ENCODE results near the gene CBX1.

CBX1 gene

DNA sequence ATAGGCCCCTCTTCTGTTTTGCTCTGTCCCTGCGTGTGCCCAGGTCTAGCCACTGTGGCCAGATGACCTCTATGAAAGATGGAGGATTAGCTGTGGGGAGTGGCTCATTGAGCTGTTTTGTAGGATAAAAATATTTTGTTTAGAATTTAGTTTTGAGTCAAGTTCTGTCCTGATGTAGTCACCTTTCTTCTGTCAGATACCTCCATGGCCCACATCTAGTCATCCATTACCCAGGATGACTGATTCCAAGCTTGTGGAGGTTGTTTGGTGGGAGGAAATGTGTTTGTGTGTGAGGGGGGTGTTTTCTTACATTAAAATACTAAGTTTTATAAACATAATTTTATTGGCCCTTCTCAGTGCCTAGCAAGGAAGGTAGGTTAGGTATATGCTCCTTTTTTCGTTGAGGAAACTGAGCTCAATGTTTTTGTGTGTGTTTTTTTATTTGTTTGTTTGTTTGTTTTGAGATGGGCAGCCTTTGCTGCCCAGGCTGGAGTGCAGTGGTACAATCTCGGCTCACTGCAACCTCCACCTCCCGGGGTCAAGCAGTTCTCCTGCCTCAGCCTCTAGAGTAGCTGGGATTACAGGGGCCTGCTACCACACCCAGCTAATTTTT, 22.6 kb upstream of the CBX1 start:
- no peak overlapping the region for H3K4me2 ChIP-seq (ENCODE audit: low read depth, low read length, poor library complexity, severe bottlenecking)
- no peaks in the 10 kb centered on the region for H3K9me2 ChIP-seq (replicated peaks; ENCODE audit: low read depth, low read length)
- H3K9me3 ChIP-seq (ENCODE audit: insufficient read depth, low read depth, low read length) = no peaks in the 10 kb centered on the region
- no peak overlapping the region for H3K9ac ChIP-seq (ENCODE audit: low read depth, low read length, poor library complexity, severe bottlenecking)
- no peak overlapping the region for H2AFZ ChIP-seq (ENCODE audit: low read length)
- no peak overlapping the region for H3K4me3 ChIP-seq (ENCODE audit: low read length, poor library complexity, severe bottlenecking)
- no peaks in the 10 kb centered on the region for H3K79me2 ChIP-seq (ENCODE audit: insufficient read depth, low read length)
- H3K4me1 ChIP-seq (ENCODE audit: insufficient read depth, low read length, poor library complexity, severe bottlenecking) = no peaks in the 10 kb centered on the region
- H3K36me3 ChIP-seq (ENCODE audit: insufficient read depth, low read length) = peaks cover 40% of the 10 kb centered on the region; the same call in 1 of the 2 replicates
- no peaks in the 10 kb centered on the region for H3K27me3 ChIP-seq (ENCODE audit: insufficient read depth, low read length, poor library complexity, severe bottlenecking)
- H4K20me1 ChIP-seq (ENCODE audit: insufficient read depth, low read length, poor library complexity, severe bottlenecking) = no peaks in the 10 kb centered on the region
- no peak for TF ChIP-seq EZH2phosphoT487 (IDR thresholded peaks at IDR 0.05; ENCODE audit: borderline replicate concordance)
- TF ChIP-seq, protein P1, sequence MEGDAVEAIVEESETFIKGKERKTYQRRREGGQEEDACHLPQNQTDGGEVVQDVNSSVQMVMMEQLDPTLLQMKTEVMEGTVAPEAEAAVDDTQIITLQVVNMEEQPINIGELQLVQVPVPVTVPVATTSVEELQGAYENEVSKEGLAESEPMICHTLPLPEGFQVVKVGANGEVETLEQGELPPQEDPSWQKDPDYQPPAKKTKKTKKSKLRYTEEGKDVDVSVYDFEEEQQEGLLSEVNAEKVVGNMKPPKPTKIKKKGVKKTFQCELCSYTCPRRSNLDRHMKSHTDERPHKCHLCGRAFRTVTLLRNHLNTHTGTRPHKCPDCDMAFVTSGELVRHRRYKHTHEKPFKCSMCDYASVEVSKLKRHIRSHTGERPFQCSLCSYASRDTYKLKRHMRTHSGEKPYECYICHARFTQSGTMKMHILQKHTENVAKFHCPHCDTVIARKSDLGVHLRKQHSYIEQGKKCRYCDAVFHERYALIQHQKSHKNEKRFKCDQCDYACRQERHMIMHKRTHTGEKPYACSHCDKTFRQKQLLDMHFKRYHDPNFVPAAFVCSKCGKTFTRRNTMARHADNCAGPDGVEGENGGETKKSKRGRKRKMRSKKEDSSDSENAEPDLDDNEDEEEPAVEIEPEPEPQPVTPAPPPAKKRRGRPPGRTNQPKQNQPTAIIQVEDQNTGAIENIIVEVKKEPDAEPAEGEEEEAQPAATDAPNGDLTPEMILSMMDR (conservative IDR thresholded peaks at IDR 0.05; ENCODE audit: low read length) = no peak
- H3F3A ChIP-seq (ENCODE audit: low read depth) = no peaks in the 10 kb centered on the region

DNA sequence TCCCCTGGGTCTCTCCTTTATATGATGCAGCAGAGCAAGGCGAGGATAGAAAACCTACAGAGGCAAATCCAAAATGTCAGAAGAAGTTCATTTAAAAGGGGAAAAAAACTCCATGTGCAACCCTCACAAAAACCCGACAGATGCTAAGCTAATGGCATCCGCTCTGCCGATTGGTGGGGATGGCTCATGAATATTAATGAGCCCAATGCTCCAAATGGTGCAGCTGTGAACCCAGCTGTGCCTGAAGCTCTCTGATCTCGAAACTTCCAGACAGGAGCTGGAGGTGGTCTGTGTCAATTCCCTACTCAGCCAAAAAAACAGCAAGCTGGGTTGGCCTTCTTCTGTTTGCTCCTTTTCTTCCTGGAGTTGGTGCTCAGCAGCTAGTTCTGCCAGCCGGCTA, 21.8 kb upstream of the CBX1 start:
- H3K36me3 ChIP-seq (ENCODE audit: insufficient read depth, low read length) = peaks cover 46% of the 10 kb centered on the region; the same call in 1 of the 2 replicates
- H3F3A ChIP-seq (ENCODE audit: low read depth) = no peaks in the 10 kb centered on the region
- TF ChIP-seq, protein P1 (conservative IDR thresholded peaks at IDR 0.05; ENCODE audit: low read length) = no peak
- no peak for TF ChIP-seq EZH2phosphoT487 (IDR thresholded peaks at IDR 0.05; ENCODE audit: borderline replicate concordance)
- H3K9ac ChIP-seq (ENCODE audit: low read depth, low read length, poor library complexity, severe bottlenecking) = no peak overlapping the region
- H3K9me2 ChIP-seq (replicated peaks; ENCODE audit: low read depth, low read length) = no peaks in the 10 kb centered on the region
- no peak overlapping the region for H3K4me3 ChIP-seq (ENCODE audit: low read length, poor library complexity, severe bottlenecking)
- no peaks in the 10 kb centered on the region for H3K9me3 ChIP-seq (ENCODE audit: insufficient read depth, low read depth, low read length)
- H3K27me3 ChIP-seq (ENCODE audit: insufficient read depth, low read length, poor library complexity, severe bottlenecking) = no peaks in the 10 kb centered on the region
- no peaks in the 10 kb centered on the region for H3K4me1 ChIP-seq (ENCODE audit: insufficient read depth, low read length, poor library complexity, severe bottlenecking)
- no peak overlapping the region for H2AFZ ChIP-seq (ENCODE audit: low read length)
- H3K79me2 ChIP-seq (ENCODE audit: insufficient read depth, low read length) = no peaks in the 10 kb centered on the region
- no peaks in the 10 kb centered on the region for H4K20me1 ChIP-seq (ENCODE audit: insufficient read depth, low read length, poor library complexity, severe bottlenecking)
- H3K4me2 ChIP-seq (ENCODE audit: low read depth, low read length, poor library complexity, severe bottlenecking) = no peak overlapping the region

DNA sequence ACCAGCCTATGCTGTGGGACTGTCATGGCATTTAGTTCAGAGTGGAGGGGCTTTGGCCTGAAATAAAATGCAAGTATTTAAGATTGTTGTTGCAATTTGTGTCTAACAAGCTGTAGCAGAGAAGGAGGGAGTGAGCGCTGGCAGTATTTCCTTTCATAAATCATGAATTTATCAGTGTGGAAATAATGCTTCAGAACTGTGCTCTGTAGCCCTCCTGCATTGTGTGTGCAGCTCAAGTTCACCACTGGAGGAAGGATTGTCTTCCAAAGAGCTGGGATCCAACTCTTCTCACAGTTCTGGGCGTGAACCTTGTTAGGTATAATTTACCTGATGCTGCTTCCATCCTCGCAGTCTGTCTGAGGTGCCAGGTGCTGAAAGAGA, 21.4 kb upstream of the CBX1 start:
- Histone ChIP-seq H2AFZ (ENCODE audit: low read length) (no peak overlapping the region), H4K20me1 (ENCODE audit: insufficient read depth, low read length, poor library complexity, severe bottlenecking) (no peaks in the 10 kb centered on the region), H3K9me2 (replicated peaks; ENCODE audit: low read depth, low read length) (no peaks in the 10 kb centered on the region), H3F3A (ENCODE audit: low read depth) (no peaks in the 10 kb centered on the region), H3K36me3 (ENCODE audit: insufficient read depth, low read length) (peaks cover 51% of the 10 kb centered on the region; the same call in 1 of the 2 replicates), H3K79me2 (ENCODE audit: insufficient read depth, low read length) (no peaks in the 10 kb centered on the region), H3K4me3 (ENCODE audit: low read length, poor library complexity, severe bottlenecking) (no peak overlapping the region), H3K27me3 (ENCODE audit: insufficient read depth, low read length, poor library complexity, severe bottlenecking) (no peaks in the 10 kb centered on the region), H3K4me1 (ENCODE audit: insufficient read depth, low read length, poor library complexity, severe bottlenecking) (no peaks in the 10 kb centered on the region), H3K9me3 (ENCODE audit: insufficient read depth, low read depth, low read length) (no peaks in the 10 kb centered on the region), H3K4me2 (ENCODE audit: low read depth, low read length, poor library complexity, severe bottlenecking) (no peak overlapping the region), H3K9ac (ENCODE audit: low read depth, low read length, poor library complexity, severe bottlenecking) (no peak overlapping the region)
- no peak for TF ChIP-seq EZH2phosphoT487 (IDR thresholded peaks at IDR 0.05; ENCODE audit: borderline replicate concordance)
- TF ChIP-seq, protein P1 (conservative IDR thresholded peaks at IDR 0.05; ENCODE audit: low read length) = no peak
